Body of pancreas (tissue), 4 donors: Measurements from ENCODE around the gene GGCT.

ENCODE experiments used
- CTCF ChIP-seq, 7 experiments: fragments of 450-650 bp in 4 of 7; fragments of 200-600 bp in 3 of 7; sonication (generic) in 3 of 7; IDR thresholded peaks; one replicate each; pipeline ENCODE4 v1.5.1; 2016 to 2019; ENCODE audit warnings: antibody characterized with exemption in 7 of 7
- POLR2A ChIP-seq, 3 donors: fragments of 450-650 bp; IDR thresholded peaks; one replicate each; pipeline ENCODE4 v1.6.1; 2016; ENCODE audit warnings: antibody characterized with exemption in 3 of 3, mild to moderate bottlenecking in 2 of 3

DNA sequence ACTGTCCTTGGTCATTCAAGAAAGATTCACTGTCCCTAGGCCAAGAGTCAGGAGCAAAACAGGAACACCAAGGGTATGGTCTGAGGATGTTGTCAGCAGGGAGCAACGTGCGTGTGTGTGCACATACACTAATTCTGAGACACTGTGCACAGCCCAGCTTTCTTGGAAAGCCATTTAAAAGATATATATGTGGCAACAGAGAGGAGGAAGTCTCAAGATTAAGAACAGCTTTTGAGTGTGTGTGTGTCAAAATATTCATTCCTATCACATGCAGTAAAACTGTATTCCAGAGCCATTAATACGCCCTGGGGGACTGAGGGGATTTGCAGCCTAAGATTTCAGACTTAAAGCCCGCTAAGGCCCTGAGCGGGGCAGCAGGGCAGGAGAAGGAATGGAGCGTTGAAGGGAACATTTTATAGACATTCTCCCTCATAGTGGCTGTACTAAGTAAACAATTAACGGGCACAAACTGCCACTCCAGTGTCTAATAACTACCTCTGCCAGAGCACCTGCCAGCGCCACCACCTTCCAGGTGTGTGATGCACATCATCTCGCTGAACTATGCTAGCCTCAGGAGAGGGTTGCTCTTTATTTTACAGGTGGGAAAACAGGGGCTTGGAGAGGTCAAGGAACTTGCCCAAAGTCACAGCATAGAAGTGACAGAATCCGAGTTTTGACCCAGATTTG is 28.0 kb downstream of the GGCT start:
- TF ChIP-seq CTCF (IDR thresholded peaks at IDR 0.05): no peak
- no peak for TF ChIP-seq POLR2A (IDR thresholded peaks at IDR 0.05)
